ENCODE data around the gene IHH. TPM values are rescaled to one million over a fixed set of nuclear protein-coding genes. Genes with fewer than 3 reads are reported as not detected.
A peak's percentile ranks its signal among the peaks of the same experiment; 100 is the strongest.

Gene IHH
- polyA plus RNA-seq, 1 of the 3 experiments (the other 2 are of a cell fraction), result 0.03 TPM

GRCh38 chr2:219041252-219041651, 19.5 kb downstream of the IHH start, which contains the start of gene CFAP65:
Gene CFAP65, minus strand, starts transcription at chr2:219041516. Its CDS starts 2,468 bp downstream, at chr2:219039048.
- no peaks in the 10 kb centered on the region for H3K27me3 ChIP-seq (ENCODE audit: insufficient read depth)
- H3K27ac ChIP-seq (ENCODE audit: low read depth in 2 of 2, low read length in 1 of 2), result no peak within 1 kb of the TSS
- 3% methylated on average over 21 of the region's 21 CpGs for WGBS (ENCODE audit: low lambda C conversion rate)
- H3K36me3 ChIP-seq (replicated peaks in 1 of 2; ENCODE audit: control insufficient read depth in 1 of 2, insufficient read depth in 2 of 2, low read length in 1 of 2), result no peaks in the 10 kb centered on the region
- ChIA-PET CTCF (interaction anchor here (0.8 to 6.7 kb wide), 16 partner anchors 12 to 254 kb away, joined by 3 to 64 read pairs (median 5); no protein-coding TSS in a partner anchor), POLR2A (interaction anchor here (1.0 kb wide), 1 partner anchor 118 kb away, joined by 3 read pairs; no protein-coding TSS in a partner anchor)
- H3K79me2 ChIP-seq (ENCODE audit: insufficient read depth), result no peaks in the 10 kb centered on the region
- H3K4me2 ChIP-seq, result peak within 1 kb of the TSS; percentile 74
- peak within 1 kb of the TSS; percentile 74 to 78 for H3K4me3 ChIP-seq (ENCODE audit: low read depth in 2 of 2, low read length in 1 of 2)
- peaks cover 4 to 6% of the 10 kb centered on the region in 2 experiments; a peak in 1 of 4 replicates for H3K4me1 ChIP-seq (ENCODE audit: control insufficient read depth in 1 of 2, insufficient read depth in 2 of 2, low read depth in 1 of 2, low read length in 1 of 2)
- peak; percentile 84 for DNase-seq
- no peaks in the 10 kb centered on the region for H3K9me2 ChIP-seq
- peak within 1 kb of the TSS; percentile 20; the same call in 1 of the 2 replicates for H3K9ac ChIP-seq
- H2AFZ ChIP-seq (ENCODE audit: low read depth), result peak within 1 kb of the TSS; percentile 67
- H4K20me1 ChIP-seq (ENCODE audit: insufficient read depth), result no peaks in the 10 kb centered on the region
- H3K9me3 ChIP-seq, result no peaks in the 10 kb centered on the region
- H3F3A ChIP-seq (replicated peaks; ENCODE audit: insufficient read depth), result no peaks in the 10 kb centered on the region
- TF ChIP-seq NRF1 (IDR thresholded peaks at IDR 0.05; ENCODE audit: low read depth, low read length) (no peak), IRF3 (IDR thresholded peaks at IDR 0.05; ENCODE audit: low read depth, low read length) (no peak), TAF1 (IDR thresholded peaks at IDR 0.05; ENCODE audit: borderline replicate concordance, low read depth, low read length) (no peak), YY1 (IDR thresholded peaks at IDR 0.05; ENCODE audit: low read depth) (peak; percentile 90), FOXM1 (IDR thresholded peaks at IDR 0.05; ENCODE audit: low read depth) (no peak), POLR2AphosphoS5 (IDR thresholded peaks at IDR 0.05; ENCODE audit: low read depth, low read length) (no peak), CHD2 (IDR thresholded peaks at IDR 0.05; ENCODE audit: low read length, partially characterized antibody) (peak; percentile 44), GABPA (IDR thresholded peaks at IDR 0.05; ENCODE audit: low read depth) (0 out of 2 replicates have a peak, but pooled peaks have one; percentile 38), FOXJ3 (CRISPR knock-in tag; IDR thresholded peaks at IDR 0.05) (no peak), EZH2phosphoT487 (IDR thresholded peaks at IDR 0.05; ENCODE audit: borderline replicate concordance, low read depth) (no peak), GATA2 (CRISPR knock-in tag; IDR thresholded peaks at IDR 0.05) (no peak), NFIC (IDR thresholded peaks at IDR 0.05; ENCODE audit: borderline replicate concordance) (no peak), FOSL2 (IDR thresholded peaks at IDR 0.05; ENCODE audit: borderline replicate concordance, low read depth) (no peak), USF2 (IDR thresholded peaks at IDR 0.05; ENCODE audit: borderline replicate concordance, low read depth, low read length) (no peak), MXI1 (IDR thresholded peaks at IDR 0.05; ENCODE audit: low read depth, low read length) (peak; percentile 98), USF1 (IDR thresholded peaks at IDR 0.05; ENCODE audit: borderline replicate concordance, low read depth) (no peak), TEAD4 (IDR thresholded peaks at IDR 0.05; ENCODE audit: borderline replicate concordance, insufficient read depth) (no peak), ELF1 (IDR thresholded peaks at IDR 0.05) (peak; percentile 56), TCF12 (IDR thresholded peaks at IDR 0.05) (no peak), RXRA (IDR thresholded peaks at IDR 0.05; ENCODE audit: borderline replicate concordance, low read depth) (no peak), SIN3A (IDR thresholded peaks at IDR 0.05; ENCODE audit: borderline replicate concordance, low read depth, low read length) (peak; percentile 99), RCOR1 (IDR thresholded peaks at IDR 0.05; ENCODE audit: low read length) (no peak), EP300 (IDR thresholded peaks at IDR 0.05; ENCODE audit: borderline replicate concordance in 1 of 2, low read depth in 1 of 2, low read length in 1 of 2) (0 out of 4 replicates have a peak, but pooled peaks of 1 of the 2 experiments have one; percentile 19)
- TF ChIP-seq, protein P1, sequence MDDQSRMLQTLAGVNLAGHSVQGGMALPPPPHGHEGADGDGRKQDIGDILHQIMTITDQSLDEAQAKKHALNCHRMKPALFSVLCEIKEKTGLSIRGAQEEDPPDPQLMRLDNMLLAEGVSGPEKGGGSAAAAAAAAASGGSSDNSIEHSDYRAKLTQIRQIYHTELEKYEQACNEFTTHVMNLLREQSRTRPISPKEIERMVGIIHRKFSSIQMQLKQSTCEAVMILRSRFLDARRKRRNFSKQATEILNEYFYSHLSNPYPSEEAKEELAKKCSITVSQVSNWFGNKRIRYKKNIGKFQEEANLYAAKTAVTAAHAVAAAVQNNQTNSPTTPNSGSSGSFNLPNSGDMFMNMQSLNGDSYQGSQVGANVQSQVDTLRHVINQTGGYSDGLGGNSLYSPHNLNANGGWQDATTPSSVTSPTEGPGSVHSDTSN (IDR thresholded peaks at IDR 0.05), result no peak
- TF ChIP-seq, protein P2, sequence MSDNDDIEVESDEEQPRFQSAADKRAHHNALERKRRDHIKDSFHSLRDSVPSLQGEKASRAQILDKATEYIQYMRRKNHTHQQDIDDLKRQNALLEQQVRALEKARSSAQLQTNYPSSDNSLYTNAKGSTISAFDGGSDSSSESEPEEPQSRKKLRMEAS (IDR thresholded peaks at IDR 0.05; ENCODE audit: low read depth), result no peak
- TF ChIP-seq, protein P3, sequence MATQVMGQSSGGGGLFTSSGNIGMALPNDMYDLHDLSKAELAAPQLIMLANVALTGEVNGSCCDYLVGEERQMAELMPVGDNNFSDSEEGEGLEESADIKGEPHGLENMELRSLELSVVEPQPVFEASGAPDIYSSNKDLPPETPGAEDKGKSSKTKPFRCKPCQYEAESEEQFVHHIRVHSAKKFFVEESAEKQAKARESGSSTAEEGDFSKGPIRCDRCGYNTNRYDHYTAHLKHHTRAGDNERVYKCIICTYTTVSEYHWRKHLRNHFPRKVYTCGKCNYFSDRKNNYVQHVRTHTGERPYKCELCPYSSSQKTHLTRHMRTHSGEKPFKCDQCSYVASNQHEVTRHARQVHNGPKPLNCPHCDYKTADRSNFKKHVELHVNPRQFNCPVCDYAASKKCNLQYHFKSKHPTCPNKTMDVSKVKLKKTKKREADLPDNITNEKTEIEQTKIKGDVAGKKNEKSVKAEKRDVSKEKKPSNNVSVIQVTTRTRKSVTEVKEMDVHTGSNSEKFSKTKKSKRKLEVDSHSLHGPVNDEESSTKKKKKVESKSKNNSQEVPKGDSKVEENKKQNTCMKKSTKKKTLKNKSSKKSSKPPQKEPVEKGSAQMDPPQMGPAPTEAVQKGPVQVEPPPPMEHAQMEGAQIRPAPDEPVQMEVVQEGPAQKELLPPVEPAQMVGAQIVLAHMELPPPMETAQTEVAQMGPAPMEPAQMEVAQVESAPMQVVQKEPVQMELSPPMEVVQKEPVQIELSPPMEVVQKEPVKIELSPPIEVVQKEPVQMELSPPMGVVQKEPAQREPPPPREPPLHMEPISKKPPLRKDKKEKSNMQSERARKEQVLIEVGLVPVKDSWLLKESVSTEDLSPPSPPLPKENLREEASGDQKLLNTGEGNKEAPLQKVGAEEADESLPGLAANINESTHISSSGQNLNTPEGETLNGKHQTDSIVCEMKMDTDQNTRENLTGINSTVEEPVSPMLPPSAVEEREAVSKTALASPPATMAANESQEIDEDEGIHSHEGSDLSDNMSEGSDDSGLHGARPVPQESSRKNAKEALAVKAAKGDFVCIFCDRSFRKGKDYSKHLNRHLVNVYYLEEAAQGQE (IDR thresholded peaks at IDR 0.05; ENCODE audit: low read depth, low read length), result peak; percentile 74
